Measurements from ENCODE around the gene C5.
A peak's percentile ranks its signal among the peaks of the same experiment; 100 is the strongest.

Gene C5

DNA sequence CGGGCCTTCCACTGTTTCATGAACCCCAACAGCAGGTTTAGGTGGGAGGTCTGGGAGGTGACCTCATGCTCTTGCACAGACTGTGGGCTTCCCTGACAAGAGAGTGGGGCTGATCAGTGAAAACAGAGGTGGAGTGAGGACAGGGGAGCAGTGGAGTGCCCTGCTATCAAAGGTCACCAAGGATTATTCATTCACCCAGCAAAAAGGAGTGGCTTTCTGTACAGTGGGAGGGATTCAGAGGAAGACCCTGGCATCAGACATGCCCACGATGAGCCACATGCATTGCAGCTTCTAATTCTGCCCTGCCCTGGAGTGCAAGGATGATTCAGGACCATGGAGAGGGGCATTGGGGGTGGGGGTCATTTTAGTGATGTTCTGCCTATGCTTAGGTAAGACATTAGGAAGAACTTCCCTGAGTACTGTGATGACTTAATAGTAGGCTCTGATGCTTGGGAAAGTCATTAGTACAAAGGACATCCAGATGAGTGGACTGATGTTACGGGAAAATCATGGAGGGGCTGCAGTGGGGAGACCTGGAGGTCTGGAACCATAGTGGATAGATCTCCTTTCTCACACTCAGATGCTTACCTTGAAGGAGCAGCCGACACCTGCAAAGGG lies 136.3 kb downstream of the C5 start:
- H3K4me3 ChIP-seq (replicated peaks; ENCODE audit: insufficient read depth, low read length): no peak overlapping the region
- TF ChIP-seq, protein P1, sequence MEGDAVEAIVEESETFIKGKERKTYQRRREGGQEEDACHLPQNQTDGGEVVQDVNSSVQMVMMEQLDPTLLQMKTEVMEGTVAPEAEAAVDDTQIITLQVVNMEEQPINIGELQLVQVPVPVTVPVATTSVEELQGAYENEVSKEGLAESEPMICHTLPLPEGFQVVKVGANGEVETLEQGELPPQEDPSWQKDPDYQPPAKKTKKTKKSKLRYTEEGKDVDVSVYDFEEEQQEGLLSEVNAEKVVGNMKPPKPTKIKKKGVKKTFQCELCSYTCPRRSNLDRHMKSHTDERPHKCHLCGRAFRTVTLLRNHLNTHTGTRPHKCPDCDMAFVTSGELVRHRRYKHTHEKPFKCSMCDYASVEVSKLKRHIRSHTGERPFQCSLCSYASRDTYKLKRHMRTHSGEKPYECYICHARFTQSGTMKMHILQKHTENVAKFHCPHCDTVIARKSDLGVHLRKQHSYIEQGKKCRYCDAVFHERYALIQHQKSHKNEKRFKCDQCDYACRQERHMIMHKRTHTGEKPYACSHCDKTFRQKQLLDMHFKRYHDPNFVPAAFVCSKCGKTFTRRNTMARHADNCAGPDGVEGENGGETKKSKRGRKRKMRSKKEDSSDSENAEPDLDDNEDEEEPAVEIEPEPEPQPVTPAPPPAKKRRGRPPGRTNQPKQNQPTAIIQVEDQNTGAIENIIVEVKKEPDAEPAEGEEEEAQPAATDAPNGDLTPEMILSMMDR (IDR thresholded peaks at IDR 0.05; ENCODE audit: insufficient read depth, low read length): no peak
- TF ChIP-seq, protein P2, sequence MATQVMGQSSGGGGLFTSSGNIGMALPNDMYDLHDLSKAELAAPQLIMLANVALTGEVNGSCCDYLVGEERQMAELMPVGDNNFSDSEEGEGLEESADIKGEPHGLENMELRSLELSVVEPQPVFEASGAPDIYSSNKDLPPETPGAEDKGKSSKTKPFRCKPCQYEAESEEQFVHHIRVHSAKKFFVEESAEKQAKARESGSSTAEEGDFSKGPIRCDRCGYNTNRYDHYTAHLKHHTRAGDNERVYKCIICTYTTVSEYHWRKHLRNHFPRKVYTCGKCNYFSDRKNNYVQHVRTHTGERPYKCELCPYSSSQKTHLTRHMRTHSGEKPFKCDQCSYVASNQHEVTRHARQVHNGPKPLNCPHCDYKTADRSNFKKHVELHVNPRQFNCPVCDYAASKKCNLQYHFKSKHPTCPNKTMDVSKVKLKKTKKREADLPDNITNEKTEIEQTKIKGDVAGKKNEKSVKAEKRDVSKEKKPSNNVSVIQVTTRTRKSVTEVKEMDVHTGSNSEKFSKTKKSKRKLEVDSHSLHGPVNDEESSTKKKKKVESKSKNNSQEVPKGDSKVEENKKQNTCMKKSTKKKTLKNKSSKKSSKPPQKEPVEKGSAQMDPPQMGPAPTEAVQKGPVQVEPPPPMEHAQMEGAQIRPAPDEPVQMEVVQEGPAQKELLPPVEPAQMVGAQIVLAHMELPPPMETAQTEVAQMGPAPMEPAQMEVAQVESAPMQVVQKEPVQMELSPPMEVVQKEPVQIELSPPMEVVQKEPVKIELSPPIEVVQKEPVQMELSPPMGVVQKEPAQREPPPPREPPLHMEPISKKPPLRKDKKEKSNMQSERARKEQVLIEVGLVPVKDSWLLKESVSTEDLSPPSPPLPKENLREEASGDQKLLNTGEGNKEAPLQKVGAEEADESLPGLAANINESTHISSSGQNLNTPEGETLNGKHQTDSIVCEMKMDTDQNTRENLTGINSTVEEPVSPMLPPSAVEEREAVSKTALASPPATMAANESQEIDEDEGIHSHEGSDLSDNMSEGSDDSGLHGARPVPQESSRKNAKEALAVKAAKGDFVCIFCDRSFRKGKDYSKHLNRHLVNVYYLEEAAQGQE (IDR thresholded peaks at IDR 0.05; ENCODE audit: insufficient replicate concordance, low read depth): peak; percentile 96
- TF ChIP-seq POLR2AphosphoS5 (IDR thresholded peaks at IDR 0.05; ENCODE audit: low read depth): no peak
- no peaks in the 10 kb centered on the region for H3K27me3 ChIP-seq (ENCODE audit: insufficient read depth, poor library complexity, severe bottlenecking)
- H3K27ac ChIP-seq (replicated peaks): no peak overlapping the region
- DNase-seq (ENCODE audit: low read depth in 1 of 2, low spot score in 1 of 2): no peak

DNA sequence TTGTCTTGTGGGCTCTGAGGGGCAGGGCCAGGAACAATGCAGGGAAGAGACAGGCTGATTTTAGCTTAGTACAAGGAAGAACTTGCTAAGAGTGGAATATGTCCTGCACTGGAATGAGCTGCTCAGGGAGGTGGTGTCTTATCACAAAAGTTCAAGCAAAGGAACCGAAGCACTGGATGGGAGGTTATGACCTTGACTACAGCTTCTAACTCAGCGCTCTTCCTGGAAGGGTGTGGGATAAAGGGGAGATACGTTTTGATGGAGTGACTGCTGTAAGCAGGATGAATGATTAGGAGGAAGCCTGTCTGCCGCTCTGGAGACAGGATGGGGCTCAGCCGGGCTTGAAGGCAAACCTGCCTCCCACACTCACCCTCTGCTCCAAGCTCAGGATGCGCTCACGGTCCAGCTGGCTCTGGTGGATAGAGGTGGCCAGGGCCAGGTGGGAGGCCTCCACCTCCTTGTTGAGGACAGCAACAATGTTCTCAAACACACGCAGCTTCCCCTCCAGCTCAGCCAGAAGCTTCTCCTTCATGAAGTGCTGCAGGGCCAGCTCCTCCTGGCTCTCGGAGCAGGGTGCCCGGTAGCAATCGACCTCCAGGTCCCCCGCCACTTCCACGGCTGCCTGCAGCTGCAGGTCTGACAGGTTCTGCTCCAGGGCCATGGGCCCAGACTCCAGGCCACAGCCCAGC lies 137.0 kb downstream of the C5 start:
- DNase-seq (ENCODE audit: low read depth in 1 of 2, low spot score in 1 of 2): no peak
- no peak overlapping the region for H3K27ac ChIP-seq (replicated peaks)
- no peaks in the 10 kb centered on the region for H3K27me3 ChIP-seq (ENCODE audit: insufficient read depth, poor library complexity, severe bottlenecking)
- no peak overlapping the region for H3K4me3 ChIP-seq (replicated peaks; ENCODE audit: insufficient read depth, low read length)
- TF ChIP-seq, protein P1 (IDR thresholded peaks at IDR 0.05; ENCODE audit: insufficient read depth, low read length): no peak
- TF ChIP-seq SPI1 (IDR thresholded peaks at IDR 0.05; ENCODE audit: borderline replicate concordance, low read depth) (no peak), GABPA (IDR thresholded peaks at IDR 0.05; ENCODE audit: low read depth) (no peak), POLR2AphosphoS5 (IDR thresholded peaks at IDR 0.05; ENCODE audit: low read depth) (no peak)
- TF ChIP-seq, protein P2 (IDR thresholded peaks at IDR 0.05; ENCODE audit: insufficient replicate concordance, low read depth): no peak

DNA sequence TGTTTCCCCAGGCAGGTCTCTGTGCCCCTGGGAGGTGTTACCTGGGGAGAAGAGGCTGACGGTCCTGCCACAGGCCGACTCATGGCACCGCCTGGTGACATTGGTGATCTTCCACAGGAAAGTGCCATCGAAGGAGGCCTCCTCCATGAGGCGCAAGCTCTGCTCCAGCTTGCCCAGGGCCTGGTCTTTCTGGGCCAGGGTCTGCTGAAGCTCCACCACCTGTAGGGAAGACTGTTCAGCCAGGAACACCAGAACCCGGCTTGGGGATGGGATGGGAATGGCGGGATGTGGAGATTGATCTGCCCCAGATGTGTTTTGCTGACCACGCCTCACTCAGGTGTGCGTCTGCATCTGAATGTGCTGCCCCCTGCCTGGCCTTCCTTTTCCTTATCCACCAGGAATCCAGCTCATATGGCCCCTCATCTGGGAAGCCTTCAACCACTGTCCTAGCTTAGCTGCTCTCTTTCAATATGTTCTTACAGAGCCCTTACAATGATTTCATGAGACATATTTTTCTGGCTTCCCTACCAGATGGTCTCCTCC lies 138.7 kb downstream of the C5 start:
- H3K4me3 ChIP-seq (replicated peaks; ENCODE audit: insufficient read depth, low read length): no peak overlapping the region

More for the DNA sequence above, 138.7 kb downstream of the C5 start:
- TF ChIP-seq, protein P2 (IDR thresholded peaks at IDR 0.05; ENCODE audit: insufficient replicate concordance, low read depth): no peak
- TF ChIP-seq, protein P1 (IDR thresholded peaks at IDR 0.05; ENCODE audit: insufficient read depth, low read length): no peak
- Histone ChIP-seq H3K27me3 (ENCODE audit: insufficient read depth, poor library complexity, severe bottlenecking) (no peaks in the 10 kb centered on the region), H3K27ac (replicated peaks) (no peak overlapping the region)
- DNase-seq (ENCODE audit: low read depth in 1 of 2, low spot score in 1 of 2): no peak
